ENCODE measurements around the gene CYP3A5.

- TF ChIP-seq POLR2A (IDR thresholded peaks at IDR 0.05) (no peak), CTCF (IDR thresholded peaks at IDR 0.05) (no peak)
Observed at GRCh38 chr7:99644431-99644830, 35.4 kb downstream of the CYP3A5 start.
